H1 (cell line): Measurements from ENCODE around the gene WDR64. TPM values are rescaled to one million over a fixed set of nuclear protein-coding genes. Genes with fewer than 3 reads are reported as not detected.

Experiments
- CTCF ChIA-PET: fragments of 300-600 bp; sonication (Branson Sonifier 250); formaldehyde crosslinking; loops from one replicate; lab custom pipeline; 2021; ENCODE audit not compliant: partially characterized antibody; lab: Charles Lee
- POLR2A ChIA-PET: fragments of 300-600 bp; sonication (Branson Sonifier 250); formaldehyde crosslinking; loops from one replicate; lab custom pipeline; 2021; ENCODE audit warnings: inconsistent platforms; ENCODE audit not compliant: partially characterized antibody; lab: Charles Lee
- DNase-seq, 2 experiments: peaks; one replicate each; pipeline versions ENCODE4 v3.0.0 to v3.0.0-alpha.2; 2010 to 2022; ENCODE audit warnings: low spot score in 2 of 2, low read depth in 1 of 2, mixed read lengths in 1 of 2
- FAIRE-seq: peaks from 2 replicates; lab custom pipeline; 2011; peaks lifted over from hg19 to GRCh38; lab: Jason Lieb, UNC
- H2AFZ ChIP-seq: 2 replicates; pipeline ENCODE4 v1.8.1; 2012; ENCODE audit warnings: low read length, inconsistent platforms
- H2AK5ac ChIP-seq: 2 replicates; pipeline ENCODE4 v1.6.1; 2013; ENCODE audit warnings: low read depth, low read length
- H2BK120ac ChIP-seq: replicated peaks from 2 replicates; pipeline ENCODE3; 2013; ENCODE audit warnings: low read depth, low read length, inconsistent platforms
- H2BK12ac ChIP-seq: 2 replicates; pipeline ENCODE4 v1.6.1; 2013; ENCODE audit warnings: low read depth, low read length
- H2BK15ac ChIP-seq: 2 replicates; pipeline ENCODE4 v1.6.1; 2013; ENCODE audit warnings: low read length
- H2BK20ac ChIP-seq: 2 replicates; pipeline ENCODE4 v1.6.1; 2013; ENCODE audit warnings: low read length
- H2BK5ac ChIP-seq: 2 replicates; pipeline ENCODE4 v1.6.1; 2013; ENCODE audit warnings: low read depth, low read length
- H3K14ac ChIP-seq: 2 replicates; pipeline ENCODE4 v1.6.1; 2013; ENCODE audit warnings: inconsistent platforms; ENCODE audit not compliant: insufficient read length
- H3K18ac ChIP-seq: 2 replicates; pipeline ENCODE4 v1.6.1; 2013; ENCODE audit warnings: low read length; ENCODE audit errors: extremely low read depth
- H3K23ac ChIP-seq: 2 replicates; pipeline ENCODE4 v1.6.1; 2013; ENCODE audit warnings: inconsistent platforms; ENCODE audit not compliant: insufficient read length
- H3K23me2 ChIP-seq: 2 replicates; pipeline ENCODE4 v1.6.1; 2013; ENCODE audit warnings: low read depth, low read length
- H3K27ac ChIP-seq: 2 replicates; pipeline ENCODE4 v1.6.1; 2011; ENCODE audit warnings: low read depth, low read length, inconsistent platforms
- H3K27me3 ChIP-seq, 4 experiments: replicated peaks in 1 of 4; 1 replicate in 1 of 4; 2 replicates in 3 of 4; pipeline versions ENCODE4 v1.6.1 to v1.8.1; 2011 to 2013; ENCODE audit warnings: low read length in 3 of 4, mild to moderate bottlenecking in 3 of 4, inconsistent platforms in 2 of 4, mixed read lengths in 2 of 4, moderate library complexity in 1 of 4; ENCODE audit not compliant: control insufficient read depth in 3 of 4, insufficient read depth in 3 of 4; ENCODE audit errors: extremely low read depth in 1 of 4
- H3K36me3 ChIP-seq, 4 experiments: 2 replicates each; pipeline versions ENCODE4 v1.6.1 to v1.8.1; 2011 to 2013; ENCODE audit warnings: mild to moderate bottlenecking in 4 of 4, low read length in 3 of 4, moderate library complexity in 2 of 4, control low read depth in 1 of 4, inconsistent platforms in 1 of 4; ENCODE audit not compliant: insufficient read depth in 4 of 4, control insufficient read depth in 2 of 4
- H3K4ac ChIP-seq: replicated peaks from 2 replicates; pipeline ENCODE3; 2013; ENCODE audit warnings: low read length, low read depth, mixed read lengths, inconsistent platforms; ENCODE audit not compliant: insufficient read length
- H3K4me1 ChIP-seq, 4 experiments: replicated peaks in 1 of 4; 1 replicate in 1 of 4; 2 replicates in 3 of 4; pipeline versions ENCODE4 v1.6.1 to v1.8.1; 2011 to 2013; ENCODE audit warnings: low read length in 3 of 4, inconsistent platforms in 2 of 4, mixed read lengths in 1 of 4; ENCODE audit not compliant: insufficient read depth in 4 of 4, control insufficient read depth in 3 of 4
- H3K4me2 ChIP-seq, 2 experiments: 2 replicates each; pipeline versions ENCODE4 v1.6.1 to v1.8.1; 2011 to 2013; ENCODE audit warnings: low read depth in 2 of 2, low read length in 2 of 2, control low read depth in 1 of 2, inconsistent platforms in 1 of 2, mild to moderate bottlenecking in 1 of 2; ENCODE audit not compliant: insufficient read depth in 1 of 2
- H3K4me3 ChIP-seq, 4 experiments: fragments of 200-600, 300-600 bp in 1 of 4; sonication (generic), shearing (Covaris generic), sonication (Bioruptor Twin) in 1 of 4; 2 replicates each; pipeline versions ENCODE4 v1.5.1 to v1.8.1; 2011 to 2016; ENCODE audit warnings: low read length in 4 of 4, low read depth in 3 of 4, control low read depth in 2 of 4, inconsistent platforms in 2 of 4, mild to moderate bottlenecking in 2 of 4, mixed read lengths in 1 of 4, moderate library complexity in 1 of 4; ENCODE audit not compliant: insufficient read depth in 2 of 4; ENCODE audit errors: extremely low read depth in 1 of 4
- H3K56ac ChIP-seq: replicated peaks from 2 replicates; pipeline ENCODE3; 2013; ENCODE audit warnings: low read depth, mild to moderate bottlenecking, mixed read lengths, low read length, inconsistent platforms; ENCODE audit not compliant: insufficient read length
- H3K79me1 ChIP-seq: 2 replicates; pipeline ENCODE4 v1.6.1; 2013; ENCODE audit warnings: low read depth, low read length, control low read depth
- H3K79me2 ChIP-seq, 2 experiments: 2 replicates each; pipeline versions ENCODE4 v1.6.1 to v1.8.1; 2012 to 2013; ENCODE audit warnings: low read length in 2 of 2, mild to moderate bottlenecking in 2 of 2, inconsistent platforms in 1 of 2; ENCODE audit not compliant: insufficient read depth in 2 of 2, control insufficient read depth in 1 of 2
- H3K9ac ChIP-seq, 4 experiments: replicated peaks in 1 of 4; 1 replicate in 1 of 4; 2 replicates in 3 of 4; pipeline versions ENCODE4 v1.6.1 to v1.8.1; 2011 to 2013; ENCODE audit warnings: low read depth in 3 of 4, low read length in 3 of 4, control low read depth in 2 of 4, mild to moderate bottlenecking in 2 of 4, moderate library complexity in 2 of 4, inconsistent platforms in 1 of 4; ENCODE audit errors: extremely low read depth in 1 of 4
- H3K9me3 ChIP-seq, 2 experiments: 2 replicates each; pipeline versions ENCODE4 v1.6.1 to v1.8.1; 2012 to 2013; ENCODE audit warnings: mild to moderate bottlenecking in 2 of 2, moderate library complexity in 2 of 2, control low read depth in 1 of 2, inconsistent platforms in 1 of 2, low read depth in 1 of 2, low read length in 1 of 2, mixed read lengths in 1 of 2; ENCODE audit not compliant: insufficient read depth in 2 of 2
- H4K20me1 ChIP-seq, 2 experiments: replicated peaks in 1 of 2; 2 replicates each; pipeline versions ENCODE3 to v1.8.1; 2011 to 2013; ENCODE audit warnings: inconsistent platforms in 2 of 2, low read length in 2 of 2, mild to moderate bottlenecking in 1 of 2; ENCODE audit not compliant: insufficient read depth in 2 of 2, control insufficient read depth in 1 of 2
- H4K5ac ChIP-seq: 2 replicates; pipeline ENCODE4 v1.6.1; 2013; ENCODE audit warnings: low read length, low read depth, mixed read lengths, inconsistent platforms; ENCODE audit not compliant: insufficient read length
- H4K8ac ChIP-seq: 2 replicates; pipeline ENCODE4 v1.8.0; 2013; ENCODE audit warnings: mild to moderate bottlenecking, moderate library complexity, low read length, inconsistent platforms; ENCODE audit not compliant: insufficient read depth; ENCODE audit errors: extremely low read depth
- H4K91ac ChIP-seq: replicated peaks from 2 replicates; pipeline ENCODE3; 2013; ENCODE audit warnings: low read length, mixed read lengths, inconsistent platforms; ENCODE audit not compliant: insufficient read length
- EP300 ChIP-seq, 2 experiments: IDR thresholded peaks; 1 replicate in 1 of 2; 2 replicates in 1 of 2; pipeline ENCODE4 v1.6.1; 2011 to 2012; ENCODE audit warnings: low read depth in 2 of 2, low read length in 2 of 2, mild to moderate bottlenecking in 2 of 2, borderline replicate concordance in 1 of 2, inconsistent platforms in 1 of 2, moderate library complexity in 1 of 2
- EZH2 ChIP-seq: fragments of 200-600 bp; sonication (generic); IDR thresholded peaks from 2 replicates; pipeline ENCODE4 v1.7.1; 2012; ENCODE audit warnings: low read depth, mild to moderate bottlenecking, moderate library complexity, low read length, inconsistent platforms; ENCODE audit not compliant: severe bottlenecking
- HDAC2 ChIP-seq, 2 experiments: fragments of 300-600 bp in 1 of 2; sonication (generic) in 1 of 2; IDR thresholded peaks; 2 replicates each; pipeline ENCODE4 v1.6.1; 2011 to 2012; ENCODE audit warnings: low read depth in 2 of 2, low read length in 2 of 2, mild to moderate bottlenecking in 2 of 2, moderate library complexity in 2 of 2, borderline replicate concordance in 1 of 2, inconsistent platforms in 1 of 2
- SIRT6 ChIP-seq: IDR thresholded peaks from one replicate; pipeline ENCODE4 v1.7.1; 2012; ENCODE audit warnings: low read length, inconsistent platforms
- whole genome bisulfite sequencing, 2 experiments: shearing (Covaris generic) in 1 of 2; methylation state at CpG; one replicate each; pipeline versions ENCODE4 v1.1.6 to v1.1.7; 2013 to 2015; ENCODE audit warnings: low lambda C conversion rate in 2 of 2, mixed read lengths in 2 of 2, inconsistent platforms in 1 of 2, low coverage in 1 of 2, missing lambda C conversion rate in 1 of 2; ENCODE audit not compliant: insufficient replicate concordance in 2 of 2, insufficient coverage in 1 of 2, insufficient read length in 1 of 2; ENCODE audit errors: extremely low coverage in 1 of 2, missing lambda C conversion rate in 1 of 2; 5-methylcytosine and 5-hydroxymethylcytosine counted together
- polyA plus RNA-seq, 7 experiments: library from polyadenylated mRNA; depleted of rRNA in 3 of 7; stranded (reverse) in 5 of 7; unstranded in 2 of 7; fragments of >200 nt in 5 of 7; fragments of 200-250 nt in 2 of 7; gene quantifications; 1 replicate in 5 of 7; 2 replicates in 1 of 7; 4 replicates in 1 of 7; pipeline versions ENCODE4 v1.2.1 to v1.2.3, GENCODE V29; 2011 to 2013; ENCODE audit warnings: missing spikeins in 2 of 7, mixed read lengths in 2 of 7
- total RNA-seq: library from RNA; stranded (reverse); fragmentation: NEBNext Ultra II Directional; extraction: Animal tissue kit (Norgen Biotek cat#: 25700); gene quantifications from 2 replicates; pipeline ENCODE4 v1.2.1, GENCODE V29; 2021
- TF ChIP-seq, protein P1 (sequence below): IDR thresholded peaks from 2 replicates; pipeline ENCODE4 v1.6.1; 2011; ENCODE audit warnings: low read length, improper control_type of control experiment

The WDR64 gene
- total and polyA plus RNA-seq, 2 of the 8 experiments (the other 6 are each of a cell fraction or from before 2014, with no cell fraction given) = 0.02 TPM; not detected in 1

GRCh38 chr1:241840164-241840563 lies 188.1 kb downstream of the WDR64 start:
- Histone ChIP-seq H3K4me3 (no peak overlapping the region), H4K8ac (no peak overlapping the region), H2BK5ac (no peak overlapping the region), H4K91ac (no peak overlapping the region), H3K79me2 (no peaks in the 10 kb centered on the region), H3K4ac (no peak overlapping the region), H3K23me2 (no peaks in the 10 kb centered on the region), H2BK12ac (no peak overlapping the region), H4K5ac (no peak overlapping the region), H3K18ac (no peak overlapping the region), H3K56ac (no peak overlapping the region), H2AK5ac (no peak overlapping the region), H2BK120ac (no peak overlapping the region), H3K4me2 (no peak overlapping the region), H3K27ac (no peak overlapping the region), H3K14ac (no peak overlapping the region), H3K23ac (no peak overlapping the region)
- ChIA-PET CTCF (interaction anchor here (4.2 kb wide), 1 partner anchor 229 kb away, joined by 22 read pairs; no protein-coding TSS in a partner anchor), POLR2A (no interaction called here)
- DNase-seq = no peak
- no peak for TF ChIP-seq EP300 (IDR thresholded peaks at IDR 0.05; ENCODE audit: borderline replicate concordance in 1 of 2, low read depth in 2 of 2, low read length in 2 of 2)
- TF ChIP-seq HDAC2 (IDR thresholded peaks at IDR 0.05; ENCODE audit: borderline replicate concordance in 1 of 2, low read depth in 2 of 2, low read length in 2 of 2) = no peak
- TF ChIP-seq, protein P1, sequence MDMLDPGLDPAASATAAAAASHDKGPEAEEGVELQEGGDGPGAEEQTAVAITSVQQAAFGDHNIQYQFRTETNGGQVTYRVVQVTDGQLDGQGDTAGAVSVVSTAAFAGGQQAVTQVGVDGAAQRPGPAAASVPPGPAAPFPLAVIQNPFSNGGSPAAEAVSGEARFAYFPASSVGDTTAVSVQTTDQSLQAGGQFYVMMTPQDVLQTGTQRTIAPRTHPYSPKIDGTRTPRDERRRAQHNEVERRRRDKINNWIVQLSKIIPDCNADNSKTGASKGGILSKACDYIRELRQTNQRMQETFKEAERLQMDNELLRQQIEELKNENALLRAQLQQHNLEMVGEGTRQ = no peak
- TF ChIP-seq SIRT6 = no peak
- no peak for TF ChIP-seq EZH2
- TF ChIP-seq, all 59 proteins: peak for 0
- Histone ChIP-seq H2AFZ (no peak overlapping the region), H3K4me1 (no peaks in the 10 kb centered on the region), H2BK15ac (no peak overlapping the region), H2BK20ac (no peak overlapping the region), H3K27me3 (no peaks in the 10 kb centered on the region), H3K9ac (no peak overlapping the region), H3K79me1 (no peaks in the 10 kb centered on the region), H3K36me3 (no peaks in the 10 kb centered on the region), H4K20me1 (no peaks in the 10 kb centered on the region), H3K9me3 (no peaks in the 10 kb centered on the region)
- FAIRE-seq = no peak
- 91% methylated on average over 6 of the region's 6 CpGs; no CpG with 5 or more reads in 1 of the 2 experiments for WGBS, 2 experiments
